Retina (tissue), 1 donor: Measurements from ENCODE around the gene ADD3.
"Not testable (repeated sequence)": the region's sequence is repeated elsewhere in the genome, so short reads cannot be mapped to it uniquely, and the experiment has no call there.

Experiments
- DNase-seq: peaks from one replicate; pipeline ENCODE4 v3.0.0-alpha.2; 2016

Gene ADD3

GRCh38 chr10:110113670-110114337 is 106.0 kb downstream of the ADD3 start:
- DNase-seq: no peak

- not testable (repeated sequence) for DNase-seq
Observed at GRCh38 chr10:110114668-110115067, 106.9 kb downstream of the ADD3 start.

GRCh38 chr10:110115784-110116520 is 108.2 kb downstream of the ADD3 start:
- no peak for DNase-seq

- no peak for DNase-seq
Observed at GRCh38 chr10:110118891-110119621, 111.3 kb downstream of the ADD3 start.

GRCh38 chr10:110123594-110123993 is 115.8 kb downstream of the ADD3 start:
- no peak for DNase-seq

GRCh38 chr10:110129490-110129889 is 121.7 kb downstream of the ADD3 start:
- no peak for DNase-seq

GRCh38 chr10:110134917-110135316 is 127.1 kb downstream of the ADD3 start:
- no peak for DNase-seq

GRCh38 chr10:110135836-110136235 is 128.1 kb downstream of the ADD3 start:
- DNase-seq: not testable (repeated sequence)

- DNase-seq: peak; percentile 71
Observed at GRCh38 chr10:110137142-110137545, 129.4 kb downstream of the ADD3 start.

GRCh38 chr10:110138197-110138812 is 130.5 kb downstream of the ADD3 start:
- DNase-seq: peak; percentile 48

GRCh38 chr10:110141185-110141584 is 133.4 kb downstream of the ADD3 start:
- no peak for DNase-seq

- DNase-seq: no peak
Observed at GRCh38 chr10:110141871-110142635, 134.3 kb downstream of the ADD3 start.

GRCh38 chr10:110142965-110143364 is 135.2 kb downstream of the ADD3 start:
- no peak for DNase-seq

- no peak for DNase-seq
Observed at GRCh38 chr10:110144507-110144906, 136.7 kb downstream of the ADD3 start.

GRCh38 chr10:110147961-110148360 is 140.2 kb downstream of the ADD3 start:
- DNase-seq: peak; percentile 63

- DNase-seq: no peak
Observed at GRCh38 chr10:110149259-110149658, 141.5 kb downstream of the ADD3 start.

GRCh38 chr10:110150046-110150445 is 142.3 kb downstream of the ADD3 start:
- DNase-seq: no peak

- DNase-seq: peak; percentile 32
Observed at GRCh38 chr10:110150981-110151380, 143.2 kb downstream of the ADD3 start.

- DNase-seq: no peak
Observed at GRCh38 chr10:110151467-110151866, 143.7 kb downstream of the ADD3 start.

- peak; percentile 85 for DNase-seq
Observed at GRCh38 chr10:110151971-110152370, 144.2 kb downstream of the ADD3 start.

GRCh38 chr10:110153396-110153795 is 145.6 kb downstream of the ADD3 start:
- no peak for DNase-seq

GRCh38 chr10:110156046-110156445 is 148.3 kb downstream of the ADD3 start:
- DNase-seq: no peak
